Fibroblast of lung (primary cell): ENCODE measurements around the gene ASRGL1.

Experiments used
- EZH2 ChIP-seq: IDR thresholded peaks from 2 replicates; pipeline ENCODE4 v1.5.1; 2012; ENCODE audit warnings: low read length, control low read depth, mild to moderate bottlenecking; ENCODE audit errors: missing control alignments
- TF ChIP-seq, protein P1 (sequence below), 2 donors: IDR thresholded peaks in 1 of 2; conservative IDR thresholded peaks in 1 of 2; 1 replicate in 1 of 2; 2 replicates in 1 of 2; pipeline ENCODE4 v1.5.1; 2011 to 2012; ENCODE audit warnings: low read length in 2 of 2, control low read depth in 1 of 2, inconsistent platforms in 1 of 2, low read depth in 1 of 2, mild to moderate bottlenecking in 1 of 2

DNA sequence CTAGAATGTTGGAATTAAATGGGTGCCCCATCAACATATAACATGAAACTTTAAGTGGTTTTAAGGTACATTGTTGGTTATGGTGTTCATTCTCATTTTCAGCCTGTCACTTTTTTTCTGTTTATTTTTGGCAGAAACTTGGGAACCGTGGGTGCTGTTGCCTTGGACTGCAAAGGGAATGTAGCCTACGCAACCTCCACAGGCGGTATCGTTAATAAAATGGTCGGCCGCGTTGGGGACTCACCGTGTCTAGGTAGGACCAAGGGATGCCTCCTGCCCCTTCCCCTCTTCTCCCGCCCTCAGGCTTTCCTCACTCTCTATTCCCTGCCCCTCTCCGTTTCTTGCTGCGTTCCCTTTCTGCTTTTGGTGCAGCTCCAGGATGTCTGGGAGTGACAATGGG, 51.8 kb downstream of the ASRGL1 start:
- TF ChIP-seq, protein P1, sequence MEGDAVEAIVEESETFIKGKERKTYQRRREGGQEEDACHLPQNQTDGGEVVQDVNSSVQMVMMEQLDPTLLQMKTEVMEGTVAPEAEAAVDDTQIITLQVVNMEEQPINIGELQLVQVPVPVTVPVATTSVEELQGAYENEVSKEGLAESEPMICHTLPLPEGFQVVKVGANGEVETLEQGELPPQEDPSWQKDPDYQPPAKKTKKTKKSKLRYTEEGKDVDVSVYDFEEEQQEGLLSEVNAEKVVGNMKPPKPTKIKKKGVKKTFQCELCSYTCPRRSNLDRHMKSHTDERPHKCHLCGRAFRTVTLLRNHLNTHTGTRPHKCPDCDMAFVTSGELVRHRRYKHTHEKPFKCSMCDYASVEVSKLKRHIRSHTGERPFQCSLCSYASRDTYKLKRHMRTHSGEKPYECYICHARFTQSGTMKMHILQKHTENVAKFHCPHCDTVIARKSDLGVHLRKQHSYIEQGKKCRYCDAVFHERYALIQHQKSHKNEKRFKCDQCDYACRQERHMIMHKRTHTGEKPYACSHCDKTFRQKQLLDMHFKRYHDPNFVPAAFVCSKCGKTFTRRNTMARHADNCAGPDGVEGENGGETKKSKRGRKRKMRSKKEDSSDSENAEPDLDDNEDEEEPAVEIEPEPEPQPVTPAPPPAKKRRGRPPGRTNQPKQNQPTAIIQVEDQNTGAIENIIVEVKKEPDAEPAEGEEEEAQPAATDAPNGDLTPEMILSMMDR (conservative IDR thresholded peaks at IDR 0.05 in 1 of 2, IDR thresholded peaks at IDR 0.05 in 1 of 2; ENCODE audit: low read depth in 1 of 2, low read length in 2 of 2) = no peak
- no peak for TF ChIP-seq EZH2
